CD4-positive, alpha-beta T cell treated with Interleukin-15 for 4 hours (primary cell): ENCODE data around the gene PTAFR.

Experiments used
- DNase-seq: peaks from one replicate; pipeline ENCODE4 v3.0.0-alpha.2; 2020; ENCODE audit warnings: low spot score

PTAFR gene

GRCh38 chr1:28119556-28119955 is 56.9 kb downstream of the PTAFR start:
- DNase-seq, result no peak

- DNase-seq, result no peak
These were observed 57.7 kb downstream of the PTAFR start for GRCh38 chr1:28118640-28119307.

GRCh38 chr1:28115267-28115666 is 61.2 kb downstream of the PTAFR start:
- DNase-seq, result peak; percentile 36

- DNase-seq, result no peak
These were observed 61.6 kb downstream of the PTAFR start for GRCh38 chr1:28114844-28115243.

GRCh38 chr1:28113242-28113572 is 63.3 kb downstream of the PTAFR start:
- DNase-seq, result no peak

- DNase-seq, result no peak
These were observed 63.9 kb downstream of the PTAFR start for GRCh38 chr1:28112388-28113241.

GRCh38 chr1:28111157-28111556 is 65.3 kb downstream of the PTAFR start:
- DNase-seq, result no peak

- no peak for DNase-seq
These were observed 65.9 kb downstream of the PTAFR start for GRCh38 chr1:28110555-28110954.

GRCh38 chr1:28109639-28110038 is 66.9 kb downstream of the PTAFR start:
- no peak for DNase-seq

- no peak for DNase-seq
These were observed 68.5 kb downstream of the PTAFR start for GRCh38 chr1:28108001-28108400.

GRCh38 chr1:28104866-28105467 is 71.5 kb downstream of the PTAFR start:
- DNase-seq, result no peak

GRCh38 chr1:28102189-28102588 is 74.3 kb downstream of the PTAFR start:
- no peak for DNase-seq

GRCh38 chr1:28099050-28099769 is 77.3 kb downstream of the PTAFR start:
- DNase-seq, result no peak
